Measurements from ENCODE around the gene SIRPG. TPM values are rescaled to one million over a fixed set of nuclear protein-coding genes. Genes with fewer than 3 reads are reported as not detected.

SIRPG gene
- total and polyA plus RNA-seq, 10 of the 15 experiments (the other 5 are each of a cell fraction or from before 2014, with no cell fraction given): 1.1 to 13.0 (median 4.1) TPM

- TF ChIP-seq PKNOX1 (IDR thresholded peaks at IDR 0.05): no peak
- TF ChIP-seq ASH2L (IDR thresholded peaks at IDR 0.05; ENCODE audit: borderline replicate concordance, low read depth): no peak
- no peak for TF ChIP-seq IRF3 (IDR thresholded peaks at IDR 0.05)
- TF ChIP-seq MLLT1 (IDR thresholded peaks at IDR 0.05): no peak
- peak; percentile 57; the same call in 1 of the 2 replicates for TF ChIP-seq CREM (IDR thresholded peaks at IDR 0.05; ENCODE audit: low read depth)
- no peak for TF ChIP-seq RELA (IDR thresholded peaks at IDR 0.05; ENCODE audit: borderline replicate concordance, partially characterized antibody)
- TF ChIP-seq SP1 (IDR thresholded peaks at IDR 0.05; ENCODE audit: low read depth, low read length): peak; percentile 58
- TF ChIP-seq MTA2 (IDR thresholded peaks at IDR 0.05; ENCODE audit: low read depth): 0 out of 2 replicates have a peak, but pooled peaks have one; percentile 50
- no peak for TF ChIP-seq USF2 (IDR thresholded peaks at IDR 0.05; ENCODE audit: borderline replicate concordance, low read depth, low read length)
- TF ChIP-seq CBX5 (IDR thresholded peaks at IDR 0.05; ENCODE audit: low read depth): no peak
- TF ChIP-seq SMC3 (IDR thresholded peaks at IDR 0.05; ENCODE audit: borderline replicate concordance, low read length): no peak
- no peak for TF ChIP-seq RCOR1 (conservative IDR thresholded peaks at IDR 0.05; ENCODE audit: low read depth, low read length)
- peak; percentile 90 for TF ChIP-seq RUNX3 (IDR thresholded peaks at IDR 0.05; ENCODE audit: low read length)
- no peak; the same call in 1 of the 2 replicates for TF ChIP-seq YY1 (IDR thresholded peaks at IDR 0.05; ENCODE audit: low read depth, low read length)
- no peak for TF ChIP-seq ZNF384 (IDR thresholded peaks at IDR 0.05; ENCODE audit: borderline replicate concordance, low read depth, low read length)
- 0 out of 2 replicates have a peak, but pooled peaks have one; percentile 26 for TF ChIP-seq NR2F1 (conservative IDR thresholded peaks at IDR 0.05)
- no peak for TF ChIP-seq ATF7 (IDR thresholded peaks at IDR 0.05; ENCODE audit: low read depth)
- no peak for TF ChIP-seq CREB1 (IDR thresholded peaks at IDR 0.05; ENCODE audit: low read depth)
- TF ChIP-seq EED (IDR thresholded peaks at IDR 0.05; ENCODE audit: low read depth): peak; percentile 93
- TF ChIP-seq CUX1 (IDR thresholded peaks at IDR 0.05; ENCODE audit: insufficient replicate concordance, low read depth, low read length): no peak
- TF ChIP-seq BCL11A (IDR thresholded peaks at IDR 0.05; ENCODE audit: low read depth, low read length): peak; percentile 59; the same call in 1 of the 2 replicates
These were observed 7.3 kb upstream of the SIRPG start (continued) for GRCh38 chr20:1664911-1665310.

Measured in GM12878 (cell line).